ENCODE data around the gene NCOA7. TPM values are rescaled to one million over a fixed set of nuclear protein-coding genes. Genes with fewer than 3 reads are reported as not detected.

Gene NCOA7
- total and polyA plus RNA-seq, 10 of the 15 experiments (the other 5 are each of a cell fraction or from before 2014, with no cell fraction given): 18.9 to 50.3 (median 34.2) TPM

GRCh38 chr6:125930765-125931418 is 140.1 kb downstream of the NCOA7 start (continued):
- TF ChIP-seq, protein P1, sequence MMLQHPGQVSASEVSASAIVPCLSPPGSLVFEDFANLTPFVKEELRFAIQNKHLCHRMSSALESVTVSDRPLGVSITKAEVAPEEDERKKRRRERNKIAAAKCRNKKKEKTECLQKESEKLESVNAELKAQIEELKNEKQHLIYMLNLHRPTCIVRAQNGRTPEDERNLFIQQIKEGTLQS (IDR thresholded peaks at IDR 0.05; ENCODE audit: borderline replicate concordance, extremely low read depth, low read depth, low read length): no peak
- TF ChIP-seq POU2F2 (IDR thresholded peaks at IDR 0.05; ENCODE audit: borderline replicate concordance, low read depth, low read length) (no peak), NBN (IDR thresholded peaks at IDR 0.05) (no peak), POLR2AphosphoS2 (IDR thresholded peaks at IDR 0.05; ENCODE audit: low read depth, low read length) (no peak), BHLHE40 (IDR thresholded peaks at IDR 0.05; ENCODE audit: borderline replicate concordance in 1 of 2, low read depth in 2 of 2, low read length in 1 of 2) (no peak)

DNA sequence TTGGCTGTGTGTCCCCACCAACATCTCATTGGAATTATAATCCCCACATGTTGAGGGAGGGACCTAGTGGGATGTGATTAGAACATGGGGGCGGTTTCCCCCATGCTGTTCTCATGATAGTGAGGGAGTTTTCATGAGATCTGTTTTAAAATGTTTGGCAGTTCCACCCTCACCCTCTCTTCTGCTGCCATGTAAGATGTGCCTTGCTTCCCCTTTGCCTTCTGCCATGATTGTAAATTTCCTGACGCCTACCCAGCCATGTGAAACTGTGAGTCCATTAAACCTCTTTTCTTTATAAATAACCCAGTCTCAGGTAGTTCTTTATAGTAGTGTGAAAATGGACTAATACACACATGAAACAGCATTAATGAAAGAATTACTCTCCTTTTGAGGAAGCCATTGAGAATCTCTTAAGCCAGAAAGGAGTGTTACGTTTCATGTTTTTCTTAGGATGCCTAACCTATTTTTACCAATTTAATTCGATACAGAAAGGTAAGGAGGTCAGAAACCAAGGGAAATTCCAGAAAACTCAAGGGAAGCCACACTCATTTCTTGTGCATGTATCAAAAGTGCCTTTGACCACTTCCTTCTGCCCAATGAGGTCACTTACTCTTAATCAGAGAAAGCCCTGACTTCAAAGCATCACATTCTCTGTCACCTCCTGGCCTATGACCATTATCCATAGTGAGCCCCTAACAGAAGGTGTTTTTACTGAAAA is 141.1 kb downstream of the NCOA7 start:
- intact Hi-C loops (cut with micrococcal nuclease; ENCODE audit: unreplicated experiment): no loop called here
- no peaks in the 10 kb centered on the region for H4K20me1 ChIP-seq (ENCODE audit: control insufficient read depth, insufficient read depth)
- RAD21 ChIA-PET (ENCODE audit: unreplicated experiment): interaction anchor here (0.7 to 1.4 kb wide), 6 partner anchors 9 to 150 kb away, joined by 3 to 5 read pairs (median 4); no protein-coding TSS in a partner anchor
- no peak for TF ChIP-seq MXI1 (IDR thresholded peaks at IDR 0.05; ENCODE audit: low read depth, low read length)
- peak; percentile 78 for TF ChIP-seq BCL11A (IDR thresholded peaks at IDR 0.05; ENCODE audit: low read depth, low read length)
- TF ChIP-seq E4F1 (IDR thresholded peaks at IDR 0.05; ENCODE audit: borderline replicate concordance, partially characterized antibody): no peak
- TF ChIP-seq SMAD1 (IDR thresholded peaks at IDR 0.05; ENCODE audit: low read depth, partially characterized antibody): no peak
- TF ChIP-seq LARP7 (IDR thresholded peaks at IDR 0.05): no peak
- no peak for TF ChIP-seq SMC3 (IDR thresholded peaks at IDR 0.05; ENCODE audit: borderline replicate concordance, low read length)
- no peak for TF ChIP-seq HDAC2 (IDR thresholded peaks at IDR 0.05)
- 0 out of 2 replicates have a peak, but pooled peaks have one; percentile 36 for TF ChIP-seq MEF2A (IDR thresholded peaks at IDR 0.05; ENCODE audit: insufficient read depth, low read depth, low read length)
- TF ChIP-seq, protein P2, sequence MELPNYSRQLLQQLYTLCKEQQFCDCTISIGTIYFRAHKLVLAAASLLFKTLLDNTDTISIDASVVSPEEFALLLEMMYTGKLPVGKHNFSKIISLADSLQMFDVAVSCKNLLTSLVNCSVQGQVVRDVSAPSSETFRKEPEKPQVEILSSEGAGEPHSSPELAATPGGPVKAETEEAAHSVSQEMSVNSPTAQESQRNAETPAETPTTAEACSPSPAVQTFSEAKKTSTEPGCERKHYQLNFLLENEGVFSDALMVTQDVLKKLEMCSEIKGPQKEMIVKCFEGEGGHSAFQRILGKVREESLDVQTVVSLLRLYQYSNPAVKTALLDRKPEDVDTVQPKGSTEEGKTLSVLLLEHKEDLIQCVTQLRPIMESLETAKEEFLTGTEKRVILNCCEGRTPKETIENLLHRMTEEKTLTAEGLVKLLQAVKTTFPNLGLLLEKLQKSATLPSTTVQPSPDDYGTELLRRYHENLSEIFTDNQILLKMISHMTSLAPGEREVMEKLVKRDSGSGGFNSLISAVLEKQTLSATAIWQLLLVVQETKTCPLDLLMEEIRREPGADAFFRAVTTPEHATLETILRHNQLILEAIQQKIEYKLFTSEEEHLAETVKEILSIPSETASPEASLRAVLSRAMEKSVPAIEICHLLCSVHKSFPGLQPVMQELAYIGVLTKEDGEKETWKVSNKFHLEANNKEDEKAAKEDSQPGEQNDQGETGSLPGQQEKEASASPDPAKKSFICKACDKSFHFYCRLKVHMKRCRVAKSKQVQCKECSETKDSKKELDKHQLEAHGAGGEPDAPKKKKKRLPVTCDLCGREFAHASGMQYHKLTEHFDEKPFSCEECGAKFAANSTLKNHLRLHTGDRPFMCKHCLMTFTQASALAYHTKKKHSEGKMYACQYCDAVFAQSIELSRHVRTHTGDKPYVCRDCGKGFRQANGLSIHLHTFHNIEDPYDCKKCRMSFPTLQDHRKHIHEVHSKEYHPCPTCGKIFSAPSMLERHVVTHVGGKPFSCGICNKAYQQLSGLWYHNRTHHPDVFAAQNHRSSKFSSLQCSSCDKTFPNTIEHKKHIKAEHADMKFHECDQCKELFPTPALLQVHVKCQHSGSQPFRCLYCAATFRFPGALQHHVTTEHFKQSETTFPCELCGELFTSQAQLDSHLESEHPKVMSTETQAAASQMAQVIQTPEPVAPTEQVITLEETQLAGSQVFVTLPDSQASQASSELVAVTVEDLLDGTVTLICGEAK (IDR thresholded peaks at IDR 0.05; ENCODE audit: borderline replicate concordance): no peak

More for the DNA sequence above, 141.1 kb downstream of the NCOA7 start:
- Histone ChIP-seq H3K27me3 (replicated peaks in 1 of 2; ENCODE audit: control insufficient read depth in 2 of 2, insufficient read depth in 2 of 2, low read length in 1 of 2) (no peaks in the 10 kb centered on the region), H3K36me3 (ENCODE audit: control insufficient read depth in 2 of 2, insufficient read depth in 2 of 2, low read length in 1 of 2) (peaks cover 3 to 5% of the 10 kb centered on the region in 2 experiments), H3K9me3 (replicated peaks; ENCODE audit: control insufficient read depth, insufficient read depth, low read length) (no peaks in the 10 kb centered on the region), H3K4me2 (ENCODE audit: control insufficient read depth, insufficient read depth) (no peak overlapping the region), H3K4me3 (no peak overlapping the region), H3K27ac (ENCODE audit: control insufficient read depth, insufficient read depth) (peak overlapping the region; percentile 50), H3K4me1 (ENCODE audit: control insufficient read depth, insufficient read depth, low read length) (no peaks in the 10 kb centered on the region; the same call in 1 of the 2 replicates), H3K79me2 (ENCODE audit: control insufficient read depth, insufficient read depth, low read length) (no peaks in the 10 kb centered on the region), H2AFZ (ENCODE audit: control insufficient read depth, low read depth, low read length) (no peak overlapping the region), H3K9ac (ENCODE audit: control insufficient read depth, insufficient read depth, low read length) (no peak overlapping the region)
- in situ Hi-C loops (cut with MboI): no loop called here
- BruUV-seq (replicated peaks): no TSS peak
- ChIA-PET CTCF (interaction anchor here (0.6 to 1.5 kb wide), 10 partner anchors 9 to 175 kb away, joined by 3 to 10 read pairs (median 4); partner anchors contain the start of gene HINT3), SMC1A (ENCODE audit: uncharacterized antibody, unreplicated experiment) (interaction anchor here (0.6 to 1.8 kb wide), 9 partner anchors 9 to 1061 kb away, joined by 3 to 10 read pairs (median 4); no protein-coding TSS in a partner anchor), POLR2A (no interaction called here)
- ATAC-seq (peak; percentile 92), DNase-seq (ENCODE audit: low read depth, low spot score) (peak; percentile 42), FAIRE-seq (no peak)
- WGBS (ENCODE audit: insufficient coverage, insufficient replicate concordance, low lambda C conversion rate, missing lambda C conversion rate): 59% methylated on average over 4 of the region's 4 CpGs

All from GM12878 (cell line).